NCI-H1436 treated with DMSO at 0.1 percent for 48 hours (cell line): ENCODE results near the gene MRPL44.

Experiments
- DNase-seq: peaks from one replicate; lab custom pipeline; 2025; lab: John Stamatoyannopoulos, UW

The MRPL44 gene

DNA sequence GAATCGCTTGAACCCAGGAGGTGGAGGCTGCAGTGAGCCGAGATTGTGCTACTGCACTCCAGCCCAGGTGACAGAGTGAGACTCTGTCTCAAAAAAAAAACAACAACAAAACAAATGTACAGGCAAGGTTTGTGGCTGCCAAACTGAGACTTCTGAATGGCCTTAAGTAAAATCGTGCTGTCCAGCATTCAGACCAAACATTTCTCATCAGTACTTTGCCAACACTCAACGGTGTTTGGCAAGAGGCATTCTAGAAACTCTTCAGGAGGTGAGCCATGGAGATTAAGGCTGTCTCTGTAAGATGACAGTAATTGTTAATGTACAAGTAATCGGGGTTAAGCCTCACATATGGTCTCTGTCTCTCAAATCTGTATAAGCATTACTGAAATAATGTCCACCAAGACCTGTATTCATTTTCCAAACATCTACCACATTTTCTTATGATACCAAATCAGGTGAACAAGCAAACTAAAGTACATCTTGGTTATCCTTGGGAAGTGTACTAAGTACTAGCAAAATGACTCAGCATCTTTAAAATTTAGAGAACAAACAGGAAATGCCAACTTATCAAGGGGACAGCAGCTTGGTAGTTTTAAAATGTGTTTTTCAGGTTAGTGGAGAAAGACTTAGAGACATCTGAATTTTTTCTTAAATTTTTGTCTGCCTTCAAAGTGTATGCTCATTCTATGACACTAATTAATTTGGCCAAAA lies 52.5 kb downstream of the MRPL44 start:
- DNase-seq, result no peak

DNA sequence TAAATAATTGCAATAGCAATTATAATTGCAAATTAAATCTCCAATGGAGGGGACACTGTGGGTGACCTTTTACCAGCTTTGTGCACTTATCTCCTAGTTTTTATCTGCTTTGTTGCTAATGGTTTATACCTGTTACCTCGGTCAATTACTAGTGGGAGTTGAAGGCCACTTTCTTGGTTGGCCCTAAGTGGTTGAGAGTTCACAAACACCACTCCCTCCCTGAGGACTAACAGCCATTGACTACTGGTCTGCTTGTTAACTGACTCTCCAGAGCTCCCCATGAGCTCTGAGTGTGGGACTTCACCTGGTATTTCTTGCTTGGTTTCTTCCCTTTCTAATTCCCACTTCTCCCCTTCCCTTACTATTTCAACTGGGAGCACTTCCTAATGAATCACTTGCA lies 54.6 kb downstream of the MRPL44 start:
- no peak for DNase-seq

DNA sequence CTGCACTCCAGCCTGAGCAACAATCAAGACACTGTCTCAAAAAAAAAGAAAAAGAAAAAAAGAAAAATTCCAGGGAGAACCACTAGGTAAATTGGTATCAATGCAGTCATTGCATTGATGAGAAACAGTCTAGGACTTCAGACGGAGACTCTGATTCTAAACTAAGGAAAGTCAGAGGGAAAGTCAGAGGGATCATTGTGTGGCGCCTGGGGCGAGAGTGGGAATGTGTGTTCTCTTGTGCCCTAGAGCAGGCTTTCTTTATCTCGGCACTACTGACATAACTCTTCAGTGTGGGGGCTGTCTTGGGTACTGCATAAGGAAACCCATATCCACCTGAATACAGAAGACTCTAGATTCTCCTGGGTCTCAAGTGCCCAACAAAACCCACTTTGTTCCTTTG lies 57.1 kb downstream of the MRPL44 start:
- no peak for DNase-seq

GRCh38 chr2:224016963-224017362 lies 59.7 kb downstream of the MRPL44 start:
- no peak for DNase-seq
